Activated naive CD8-positive, alpha-beta T cell treated with anti-CD3 and anti-CD28 coated beads, Interleukin-2, amount 50 U/mL, for 24 hours (primary cell): Measurements from ENCODE around the gene COASY.
"Not testable (repeated sequence)": the region's sequence is repeated elsewhere in the genome, so short reads cannot be mapped to it uniquely, and the experiment has no call there.

Experiments used
- ATAC-seq: fragments of 150-1000 bp; cut with Tn5 transposase; one replicate; pipeline ENCODE4 v1.10.0; 2021
- DNase-seq: peaks from one replicate; pipeline ENCODE4 v3.0.0; 2021
- H3K27ac Mint-ChIP-seq: one replicate; pipeline ENCODE4 v1.8.0; 2021; ENCODE audit warnings: mild to moderate bottlenecking, mixed read lengths
- H3K27me3 Mint-ChIP-seq: one replicate; pipeline ENCODE4 v1.8.0; 2021; ENCODE audit warnings: mixed read lengths
- H3K36me3 Mint-ChIP-seq: one replicate; pipeline ENCODE4 v1.8.0; 2021; ENCODE audit warnings: low read depth, mixed read lengths
- H3K4me1 Mint-ChIP-seq: one replicate; pipeline ENCODE4 v1.8.0; 2021; ENCODE audit warnings: mixed read lengths
- H3K4me3 Mint-ChIP-seq: one replicate; pipeline ENCODE4 v1.8.0; 2021; ENCODE audit warnings: mild to moderate bottlenecking, moderate library complexity, mixed read lengths
- H3K9me3 Mint-ChIP-seq: one replicate; pipeline ENCODE4 v1.8.0; 2021; ENCODE audit warnings: mixed read lengths

The COASY gene

GRCh38 chr17:42591411-42591810 is 29.5 kb downstream of the COASY start:
- Mint-ChIP-seq H3K9me3 (no peaks in the 10 kb centered on the region), H3K4me1 (peaks cover 2% of the 10 kb centered on the region), H3K36me3 (peaks cover 14% of the 10 kb centered on the region), H3K4me3 (no peak overlapping the region), H3K27me3 (no peaks in the 10 kb centered on the region), H3K27ac (no peak overlapping the region)
- no peak for DNase-seq
- no peak for ATAC-seq

GRCh38 chr17:42596386-42596785 is 34.4 kb downstream of the COASY start:
- Mint-ChIP-seq H3K27ac (no peak overlapping the region), H3K36me3 (peaks cover 6% of the 10 kb centered on the region), H3K4me1 (peaks cover 11% of the 10 kb centered on the region), H3K4me3 (no peak overlapping the region), H3K27me3 (no peaks in the 10 kb centered on the region), H3K9me3 (no peaks in the 10 kb centered on the region)
- ATAC-seq (no peak), DNase-seq (no peak)

GRCh38 chr17:42598905-42599304 is 37.0 kb downstream of the COASY start:
- no peaks in the 10 kb centered on the region for H3K27me3 Mint-ChIP-seq
- no peak overlapping the region for H3K27ac Mint-ChIP-seq
- ATAC-seq (no peak), DNase-seq (no peak)
- peaks cover 6% of the 10 kb centered on the region for H3K36me3 Mint-ChIP-seq
- H3K9me3 Mint-ChIP-seq, result no peaks in the 10 kb centered on the region
- peaks cover 23% of the 10 kb centered on the region for H3K4me1 Mint-ChIP-seq
- H3K4me3 Mint-ChIP-seq, result no peak overlapping the region

- Mint-ChIP-seq H3K4me1 (peaks cover 64% of the 10 kb centered on the region), H3K27ac (no peak overlapping the region), H3K36me3 (peaks cover 2% of the 10 kb centered on the region), H3K27me3 (no peaks in the 10 kb centered on the region), H3K9me3 (no peaks in the 10 kb centered on the region), H3K4me3 (no peak overlapping the region)
- DNase-seq (no peak), ATAC-seq (no peak)
Measured at GRCh38 chr17:42603318-42603717, 41.4 kb downstream of the COASY start.

GRCh38 chr17:42607769-42608168 is 45.8 kb downstream of the COASY start:
- H3K27ac Mint-ChIP-seq, result peak overlapping the region; percentile 96

GRCh38 chr17:42608305-42609181 is 46.6 kb downstream of the COASY start:
- Mint-ChIP-seq H3K4me3 (peak overlapping the region; percentile 100), H3K36me3 (peaks cover 26% of the 10 kb centered on the region), H3K4me1 (peaks cover 57% of the 10 kb centered on the region), H3K9me3 (no peaks in the 10 kb centered on the region), H3K27me3 (peaks cover 4% of the 10 kb centered on the region), H3K27ac (peak overlapping the region; percentile 96)
- ATAC-seq (peak; percentile 58), DNase-seq (peak; percentile 25)

More at GRCh38 chr17:42607769-42608168, 45.8 kb downstream of the COASY start:
- DNase-seq (no peak), ATAC-seq (no peak)
- peaks cover 64% of the 10 kb centered on the region for H3K4me1 Mint-ChIP-seq
- peaks cover 4% of the 10 kb centered on the region for H3K27me3 Mint-ChIP-seq
- H3K36me3 Mint-ChIP-seq, result peaks cover 20% of the 10 kb centered on the region
- no peaks in the 10 kb centered on the region for H3K9me3 Mint-ChIP-seq
- H3K4me3 Mint-ChIP-seq, result peak overlapping the region; percentile 100

- DNase-seq (peak; percentile 99), ATAC-seq (peak; percentile 91)
- H3K36me3 Mint-ChIP-seq, result peaks cover 34% of the 10 kb centered on the region
- peaks cover 4% of the 10 kb centered on the region for H3K27me3 Mint-ChIP-seq
- peak within 1 kb of the TSS; percentile 100 for H3K4me3 Mint-ChIP-seq
- peaks cover 51% of the 10 kb centered on the region for H3K4me1 Mint-ChIP-seq
- no peaks in the 10 kb centered on the region for H3K9me3 Mint-ChIP-seq
- peak within 1 kb of the TSS; percentile 96 for H3K27ac Mint-ChIP-seq
Measured at GRCh38 chr17:42609182-42609813, 47.4 kb downstream of the COASY start, which contains the start of the genes RETREG3 and TUBG1. RETREG3 (minus strand) TSS chr17:42609374; CDS start chr17:42609324, 50 bp downstream. TUBG1 (plus strand) TSS chr17:42609683; CDS start chr17:42609738, 55 bp downstream.

GRCh38 chr17:42609814-42610801 is 48.2 kb downstream of the COASY start:
- H3K27me3 Mint-ChIP-seq, ATAC-seq, DNase-seq, H3K9me3 Mint-ChIP-seq: not testable (repeated sequence)
- peaks cover 40% of the 10 kb centered on the region for H3K36me3 Mint-ChIP-seq
- peak overlapping the region; percentile 100 for H3K4me3 Mint-ChIP-seq
- peaks cover 43% of the 10 kb centered on the region for H3K4me1 Mint-ChIP-seq
- peak overlapping the region; percentile 96 for H3K27ac Mint-ChIP-seq

- H3K36me3 Mint-ChIP-seq, result peaks cover 46% of the 10 kb centered on the region
- H3K4me3 Mint-ChIP-seq, result no peak overlapping the region
- peaks cover 4% of the 10 kb centered on the region for H3K27me3 Mint-ChIP-seq
Measured at GRCh38 chr17:42612013-42612412, 50.1 kb downstream of the COASY start.

GRCh38 chr17:42613699-42614295 is 51.8 kb downstream of the COASY start:
- ATAC-seq (no peak), DNase-seq (no peak)
- H3K4me1 Mint-ChIP-seq, result peaks cover 15% of the 10 kb centered on the region
- H3K4me3 Mint-ChIP-seq, result no peak overlapping the region
- H3K27me3 Mint-ChIP-seq, result peaks cover 4% of the 10 kb centered on the region
- H3K36me3 Mint-ChIP-seq, result peaks cover 43% of the 10 kb centered on the region
- no peak overlapping the region for H3K27ac Mint-ChIP-seq
- H3K9me3 Mint-ChIP-seq, result no peaks in the 10 kb centered on the region

More at GRCh38 chr17:42612013-42612412, 50.1 kb downstream of the COASY start:
- Mint-ChIP-seq H3K27ac (no peak overlapping the region), H3K9me3 (no peaks in the 10 kb centered on the region), H3K4me1 (peaks cover 25% of the 10 kb centered on the region)
- ATAC-seq (no peak), DNase-seq (no peak)
